ENCODE data around the gene IGFBP5.

Gene IGFBP5, protein sequence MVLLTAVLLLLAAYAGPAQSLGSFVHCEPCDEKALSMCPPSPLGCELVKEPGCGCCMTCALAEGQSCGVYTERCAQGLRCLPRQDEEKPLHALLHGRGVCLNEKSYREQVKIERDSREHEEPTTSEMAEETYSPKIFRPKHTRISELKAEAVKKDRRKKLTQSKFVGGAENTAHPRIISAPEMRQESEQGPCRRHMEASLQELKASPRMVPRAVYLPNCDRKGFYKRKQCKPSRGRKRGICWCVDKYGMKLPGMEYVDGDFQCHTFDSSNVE

GRCh38 chr2:216695401-216695821, at the start of gene IGFBP5:
IGFBP5 (minus strand) TSS chr2:216695549; CDS start chr2:216694775, 774 bp downstream.
- no peaks in the 10 kb centered on the region for H3K36me3 ChIP-seq (ENCODE audit: control insufficient read depth, insufficient read depth, low read length)
- no peak for DNase-seq (ENCODE audit: low read depth, low spot score)
- H3K27ac ChIP-seq (ENCODE audit: low read length), result no peak within 1 kb of the TSS
- H3K4me1 ChIP-seq (ENCODE audit: control insufficient read depth, insufficient read depth, low read length), result peaks cover 2% of the 10 kb centered on the region; the same call in 1 of the 2 replicates
- H3K4me3 ChIP-seq (ENCODE audit: low read length), result peak within 1 kb of the TSS; percentile 23; the same call in 1 of the 2 replicates
- peaks cover 4% of the 10 kb centered on the region for H3K27me3 ChIP-seq (ENCODE audit: control insufficient read depth, insufficient read depth, low read length)
- no peaks in the 10 kb centered on the region for H3K9me3 ChIP-seq (ENCODE audit: control insufficient read depth, insufficient read depth, low read length)
- WGBS (ENCODE audit: insufficient coverage, insufficient read length), result no CpG with 5 or more reads among the region's 16 CpGs

GRCh38 chr2:216743781-216744180, 48.4 kb upstream of the IGFBP5 start:
- no peak overlapping the region for H3K27ac ChIP-seq (ENCODE audit: low read length)
- no peak overlapping the region for H3K4me3 ChIP-seq (ENCODE audit: low read length)
- no peak for DNase-seq (ENCODE audit: low read depth, low spot score)
- H3K27me3 ChIP-seq (ENCODE audit: control insufficient read depth, insufficient read depth, low read length), result no peaks in the 10 kb centered on the region
- no peaks in the 10 kb centered on the region for H3K4me1 ChIP-seq (ENCODE audit: control insufficient read depth, insufficient read depth, low read length)
- no peaks in the 10 kb centered on the region for H3K9me3 ChIP-seq (ENCODE audit: control insufficient read depth, insufficient read depth, low read length)
- no peaks in the 10 kb centered on the region for H3K36me3 ChIP-seq (ENCODE audit: control insufficient read depth, insufficient read depth, low read length)
- no CpG with 5 or more reads among the region's 1 CpG for WGBS (ENCODE audit: insufficient coverage, insufficient read length)

DNA sequence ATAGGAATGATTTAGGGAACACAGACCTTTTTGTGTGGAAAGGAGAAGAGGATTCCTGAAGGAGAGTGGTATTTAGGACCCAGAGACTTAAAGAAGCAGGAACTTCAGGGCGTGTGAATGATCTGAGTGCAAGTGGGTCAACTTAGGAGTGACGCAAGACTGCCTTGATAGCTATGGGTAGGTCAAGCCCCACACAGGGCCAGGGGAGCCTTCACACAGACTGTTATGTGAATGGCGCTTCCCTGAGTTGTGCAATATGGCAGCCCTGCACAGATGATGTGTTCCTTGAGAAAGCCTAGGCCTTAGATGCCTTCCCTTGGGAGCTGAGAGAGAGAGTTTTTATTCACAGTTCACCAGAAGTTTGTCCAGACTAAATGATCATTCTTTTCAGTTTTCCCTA, 47.1 kb upstream of the IGFBP5 start:
- WGBS (ENCODE audit: insufficient coverage, insufficient read length), result no CpG with 5 or more reads among the region's 3 CpGs
- Histone ChIP-seq H3K9me3 (ENCODE audit: control insufficient read depth, insufficient read depth, low read length) (no peaks in the 10 kb centered on the region), H3K27me3 (ENCODE audit: control insufficient read depth, insufficient read depth, low read length) (no peaks in the 10 kb centered on the region), H3K36me3 (ENCODE audit: control insufficient read depth, insufficient read depth, low read length) (no peaks in the 10 kb centered on the region), H3K4me3 (ENCODE audit: low read length) (no peak overlapping the region), H3K4me1 (ENCODE audit: control insufficient read depth, insufficient read depth, low read length) (no peaks in the 10 kb centered on the region), H3K27ac (ENCODE audit: low read length) (no peak overlapping the region)
- DNase-seq (ENCODE audit: low read depth, low spot score), result no peak

GRCh38 chr2:216741223-216741593, 45.9 kb upstream of the IGFBP5 start:
- Histone ChIP-seq H3K4me3 (ENCODE audit: low read length) (no peak overlapping the region), H3K27me3 (ENCODE audit: control insufficient read depth, insufficient read depth, low read length) (no peaks in the 10 kb centered on the region), H3K4me1 (ENCODE audit: control insufficient read depth, insufficient read depth, low read length) (no peaks in the 10 kb centered on the region), H3K36me3 (ENCODE audit: control insufficient read depth, insufficient read depth, low read length) (no peaks in the 10 kb centered on the region), H3K9me3 (ENCODE audit: control insufficient read depth, insufficient read depth, low read length) (no peaks in the 10 kb centered on the region), H3K27ac (ENCODE audit: low read length) (no peak overlapping the region)
- no CpG with 5 or more reads among the region's 2 CpGs for WGBS (ENCODE audit: insufficient coverage, insufficient read length)
- no peak for DNase-seq (ENCODE audit: low read depth, low spot score)

GRCh38 chr2:216740557-216741222, 45.3 kb upstream of the IGFBP5 start:
- no peaks in the 10 kb centered on the region for H3K4me1 ChIP-seq (ENCODE audit: control insufficient read depth, insufficient read depth, low read length)
- H3K27ac ChIP-seq (ENCODE audit: low read length), result no peak overlapping the region
- no peak for DNase-seq (ENCODE audit: low read depth, low spot score)
- H3K27me3 ChIP-seq (ENCODE audit: control insufficient read depth, insufficient read depth, low read length), result no peaks in the 10 kb centered on the region
- H3K4me3 ChIP-seq (ENCODE audit: low read length), result no peak overlapping the region
- no CpG with 5 or more reads among the region's 6 CpGs for WGBS (ENCODE audit: insufficient coverage, insufficient read length)
- H3K36me3 ChIP-seq (ENCODE audit: control insufficient read depth, insufficient read depth, low read length), result no peaks in the 10 kb centered on the region
- no peaks in the 10 kb centered on the region for H3K9me3 ChIP-seq (ENCODE audit: control insufficient read depth, insufficient read depth, low read length)

DNA sequence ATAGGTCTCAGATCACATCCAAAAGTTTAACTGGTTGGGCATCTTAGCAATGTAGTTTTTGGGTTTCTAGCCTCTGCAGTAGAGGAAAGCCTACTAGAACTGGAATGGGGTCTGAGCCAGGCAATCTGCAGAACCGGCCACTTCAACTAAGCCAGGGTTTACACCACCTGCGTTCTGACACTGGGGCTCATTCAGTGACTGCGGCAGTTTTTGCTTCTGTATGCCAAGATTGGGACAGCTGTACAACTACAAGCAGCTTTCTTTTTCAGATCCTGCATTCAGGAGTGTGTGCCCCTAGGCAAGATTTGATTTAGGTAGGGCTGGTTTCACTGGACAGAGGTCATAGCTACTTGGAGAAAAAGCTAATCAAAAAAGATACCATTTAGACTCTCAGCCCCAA, 43.7 kb upstream of the IGFBP5 start:
- H3K27me3 ChIP-seq (ENCODE audit: control insufficient read depth, insufficient read depth, low read length), result no peaks in the 10 kb centered on the region
- no CpG with 5 or more reads among the region's 3 CpGs for WGBS (ENCODE audit: insufficient coverage, insufficient read length)
- H3K4me1 ChIP-seq (ENCODE audit: control insufficient read depth, insufficient read depth, low read length), result no peaks in the 10 kb centered on the region
- no peak overlapping the region for H3K27ac ChIP-seq (ENCODE audit: low read length)
- H3K9me3 ChIP-seq (ENCODE audit: control insufficient read depth, insufficient read depth, low read length), result no peaks in the 10 kb centered on the region
- H3K4me3 ChIP-seq (ENCODE audit: low read length), result no peak overlapping the region
- H3K36me3 ChIP-seq (ENCODE audit: control insufficient read depth, insufficient read depth, low read length), result no peaks in the 10 kb centered on the region
- no peak for DNase-seq (ENCODE audit: low read depth, low spot score)

DNA sequence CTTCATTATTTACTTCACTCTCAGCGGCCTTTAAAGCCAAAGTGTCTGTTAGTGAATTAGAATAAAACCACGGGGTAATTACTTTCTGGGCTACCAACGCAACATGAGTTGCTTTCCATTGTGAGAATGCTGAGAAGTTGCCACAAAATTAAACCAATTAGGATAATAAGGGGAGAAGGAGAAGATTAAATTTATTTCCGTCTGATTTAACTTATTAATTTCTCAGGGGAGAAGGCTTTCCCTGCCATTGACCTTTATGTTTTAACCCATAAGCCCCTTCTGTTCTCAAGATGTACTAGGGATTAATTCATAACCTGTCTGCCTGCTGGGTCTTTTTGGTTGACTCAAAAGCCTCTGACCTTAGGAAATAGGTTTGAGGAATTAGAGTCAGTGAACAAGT, 42.3 kb upstream of the IGFBP5 start:
- no CpG with 5 or more reads among the region's 4 CpGs for WGBS (ENCODE audit: insufficient coverage, insufficient read length)
- no peak overlapping the region for H3K27ac ChIP-seq (ENCODE audit: low read length)

DNA sequence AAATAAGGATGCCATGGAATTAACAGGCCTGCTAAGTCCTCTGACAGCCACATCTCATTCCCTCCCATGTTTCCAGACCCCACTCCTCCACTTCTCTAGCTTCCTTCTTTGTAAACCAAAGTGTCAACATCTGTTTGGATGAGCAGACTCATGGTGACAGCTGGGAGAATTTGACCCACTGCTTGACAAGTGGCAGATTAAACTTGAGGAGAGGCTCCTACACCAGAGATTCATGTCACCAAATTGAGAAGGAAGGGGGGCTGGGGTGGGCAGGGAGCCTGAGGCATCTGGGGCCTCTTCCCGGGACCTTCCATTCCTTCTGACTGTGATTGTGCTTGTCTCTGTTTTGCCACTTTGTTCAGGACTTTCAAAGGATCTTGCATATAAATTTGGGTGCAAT, 41.0 kb upstream of the IGFBP5 start:
- no CpG with 5 or more reads among the region's 1 CpG for WGBS (ENCODE audit: insufficient coverage, insufficient read length)
- Histone ChIP-seq H3K27me3 (ENCODE audit: control insufficient read depth, insufficient read depth, low read length) (no peaks in the 10 kb centered on the region), H3K36me3 (ENCODE audit: control insufficient read depth, insufficient read depth, low read length) (no peaks in the 10 kb centered on the region), H3K4me3 (ENCODE audit: low read length) (no peak overlapping the region), H3K27ac (ENCODE audit: low read length) (no peak overlapping the region), H3K9me3 (ENCODE audit: control insufficient read depth, insufficient read depth, low read length) (no peaks in the 10 kb centered on the region), H3K4me1 (ENCODE audit: control insufficient read depth, insufficient read depth, low read length) (no peaks in the 10 kb centered on the region)
- no peak for DNase-seq (ENCODE audit: low read depth, low spot score)

More for the DNA sequence above, 42.3 kb upstream of the IGFBP5 start:
- Histone ChIP-seq H3K9me3 (ENCODE audit: control insufficient read depth, insufficient read depth, low read length) (no peaks in the 10 kb centered on the region), H3K36me3 (ENCODE audit: control insufficient read depth, insufficient read depth, low read length) (no peaks in the 10 kb centered on the region), H3K27me3 (ENCODE audit: control insufficient read depth, insufficient read depth, low read length) (no peaks in the 10 kb centered on the region), H3K4me3 (ENCODE audit: low read length) (no peak overlapping the region), H3K4me1 (ENCODE audit: control insufficient read depth, insufficient read depth, low read length) (no peaks in the 10 kb centered on the region)
- no peak for DNase-seq (ENCODE audit: low read depth, low spot score)

GRCh38 chr2:216735668-216736067, 40.3 kb upstream of the IGFBP5 start:
- no peak overlapping the region for H3K27ac ChIP-seq (ENCODE audit: low read length)

DNA sequence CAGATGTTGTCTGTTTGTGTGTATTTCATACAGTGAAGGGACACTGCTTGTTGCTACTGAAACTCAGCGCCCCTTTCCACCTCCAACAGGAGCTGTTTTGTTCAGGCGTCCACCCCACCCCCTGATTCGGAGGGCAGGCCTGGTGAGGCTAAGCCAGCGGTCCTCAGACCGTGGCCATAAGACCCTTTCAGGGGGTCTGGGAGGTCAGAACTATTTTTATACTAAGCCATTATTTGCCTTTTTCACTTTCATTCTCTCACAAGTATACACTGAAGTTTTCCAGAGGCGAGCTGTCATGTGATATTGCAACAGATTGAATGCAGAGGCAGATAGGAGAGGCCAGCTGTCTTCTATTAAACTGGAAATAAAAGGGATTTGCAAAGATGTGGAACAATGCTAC, 39.7 kb upstream of the IGFBP5 start:
- Histone ChIP-seq H3K36me3 (ENCODE audit: control insufficient read depth, insufficient read depth, low read length) (no peaks in the 10 kb centered on the region), H3K9me3 (ENCODE audit: control insufficient read depth, insufficient read depth, low read length) (no peaks in the 10 kb centered on the region), H3K4me3 (ENCODE audit: low read length) (no peak overlapping the region), H3K4me1 (ENCODE audit: control insufficient read depth, insufficient read depth, low read length) (no peaks in the 10 kb centered on the region), H3K27ac (ENCODE audit: low read length) (no peak overlapping the region), H3K27me3 (ENCODE audit: control insufficient read depth, insufficient read depth, low read length) (no peaks in the 10 kb centered on the region)
- DNase-seq (ENCODE audit: low read depth, low spot score), result no peak
- no CpG with 5 or more reads among the region's 6 CpGs for WGBS (ENCODE audit: insufficient coverage, insufficient read length)

More at GRCh38 chr2:216735668-216736067, 40.3 kb upstream of the IGFBP5 start:
- Histone ChIP-seq H3K36me3 (ENCODE audit: control insufficient read depth, insufficient read depth, low read length) (no peaks in the 10 kb centered on the region), H3K4me3 (ENCODE audit: low read length) (no peak overlapping the region), H3K27me3 (ENCODE audit: control insufficient read depth, insufficient read depth, low read length) (no peaks in the 10 kb centered on the region), H3K4me1 (ENCODE audit: control insufficient read depth, insufficient read depth, low read length) (no peaks in the 10 kb centered on the region), H3K9me3 (ENCODE audit: control insufficient read depth, insufficient read depth, low read length) (no peaks in the 10 kb centered on the region)
- no peak for DNase-seq (ENCODE audit: low read depth, low spot score)

GRCh38 chr2:216733046-216733445, 37.7 kb upstream of the IGFBP5 start:
- H3K9me3 ChIP-seq (ENCODE audit: control insufficient read depth, insufficient read depth, low read length), result no peaks in the 10 kb centered on the region
- DNase-seq (ENCODE audit: low read depth, low spot score), result no peak
- no peaks in the 10 kb centered on the region for H3K36me3 ChIP-seq (ENCODE audit: control insufficient read depth, insufficient read depth, low read length)
- H3K27ac ChIP-seq (ENCODE audit: low read length), result no peak overlapping the region
- WGBS (ENCODE audit: insufficient coverage, insufficient read length), result no CpG with 5 or more reads among the region's 7 CpGs
- H3K4me3 ChIP-seq (ENCODE audit: low read length), result no peak overlapping the region
- H3K4me1 ChIP-seq (ENCODE audit: control insufficient read depth, insufficient read depth, low read length), result no peaks in the 10 kb centered on the region
- H3K27me3 ChIP-seq (ENCODE audit: control insufficient read depth, insufficient read depth, low read length), result no peaks in the 10 kb centered on the region
